HepG2 (cell line): ENCODE data around the gene SLC16A5. TPM values are rescaled to one million over a fixed set of nuclear protein-coding genes. Genes with fewer than 3 reads are reported as not detected.

Source experiments
- CHD4 ChIP-seq: fragments of 200-600 bp; sonication (generic); IDR thresholded peaks from 2 replicates; pipeline ENCODE4 v1.7.0; 2017; ENCODE audit warnings: mild to moderate bottlenecking, low read length, borderline replicate concordance
- FOXC1 ChIP-seq: sonication (generic); formaldehyde crosslinking; IDR thresholded peaks from 2 replicates; pipeline ENCODE4 v1.8.0; 2022; ENCODE audit warnings: mild to moderate bottlenecking, missing genetic modification reagents, borderline replicate concordance
- HDAC1 ChIP-seq: sonication (generic); formaldehyde crosslinking; IDR thresholded peaks from 2 replicates; pipeline ENCODE4 v1.5.1; 2020; ENCODE audit warnings: mild to moderate bottlenecking, missing genetic modification reagents
- HMGA1 ChIP-seq: sonication (generic); formaldehyde crosslinking; conservative IDR thresholded peaks from 2 replicates; pipeline ENCODE4 v1.4.0; 2020; ENCODE audit warnings: missing genetic modification reagents
- HNRNPUL1 ChIP-seq: fragments of 200-400 bp; formaldehyde crosslinking; IDR thresholded peaks from 2 replicates; pipeline ENCODE4 v1.6.1; 2017; ENCODE audit warnings: low read depth, mild to moderate bottlenecking, low read length, moderate library complexity
- LBX2 ChIP-seq: sonication (generic); formaldehyde crosslinking; IDR thresholded peaks from 2 replicates; pipeline ENCODE4 v1.5.0; 2020; ENCODE audit warnings: missing genetic modification reagents, mild to moderate bottlenecking, borderline replicate concordance
- MAFK ChIP-seq, 2 experiments: IDR thresholded peaks in 1 of 2; conservative IDR thresholded peaks in 1 of 2; 2 replicates each; pipeline ENCODE4 v1.6.1; 2011; ENCODE audit warnings: improper control_type of control experiment in 2 of 2, low read length in 2 of 2
- MTA1 ChIP-seq: sonication (generic); formaldehyde crosslinking; IDR thresholded peaks from 2 replicates; pipeline ENCODE4 v1.4.0; 2020; ENCODE audit warnings: missing genetic modification reagents, mild to moderate bottlenecking, borderline replicate concordance
- NPAS2 ChIP-seq: sonication (generic); formaldehyde crosslinking; IDR thresholded peaks from 2 replicates; pipeline ENCODE4 v1.8.0; 2022; ENCODE audit warnings: mild to moderate bottlenecking, missing genetic modification reagents, borderline replicate concordance
- PTBP1 ChIP-seq: fragments of 200-400 bp; formaldehyde crosslinking; IDR thresholded peaks from 2 replicates; pipeline ENCODE4 v1.6.1; 2018; ENCODE audit warnings: low read length, low read depth; ENCODE audit not compliant: poor library complexity, severe bottlenecking
- RAD51 ChIP-seq: fragments of 450-650 bp; IDR thresholded peaks from 2 replicates; pipeline ENCODE4 v1.6.1; 2016; ENCODE audit warnings: borderline replicate concordance
- SNRNP70 ChIP-seq: fragments of 200-400 bp; formaldehyde crosslinking; IDR thresholded peaks from 2 replicates; pipeline ENCODE4 v1.6.1; 2017; ENCODE audit warnings: mild to moderate bottlenecking, low read depth, low read length, moderate library complexity
- SOX5 ChIP-seq: IDR thresholded peaks from 2 replicates; pipeline ENCODE4 v1.6.1; 2016; ENCODE audit warnings: borderline replicate concordance
- SP1 ChIP-seq, 2 experiments: fragments of 450-650 bp in 1 of 2; sonication (generic) in 1 of 2; formaldehyde crosslinking in 1 of 2; IDR thresholded peaks; 2 replicates each; pipeline versions ENCODE4 v1.4.0 to v1.6.1; 2016 to 2020; ENCODE audit warnings: missing genetic modification reagents in 1 of 2
- ZNF281 ChIP-seq: sonication (generic); formaldehyde crosslinking; IDR thresholded peaks from 2 replicates; pipeline ENCODE4 v1.4.0; 2020; ENCODE audit warnings: missing genetic modification reagents, borderline replicate concordance
- ZNF430 ChIP-seq: sonication (generic); formaldehyde crosslinking; IDR thresholded peaks from 2 replicates; pipeline ENCODE4 v1.9.0; 2021; ENCODE audit warnings: mild to moderate bottlenecking, missing genetic modification reagents
- ZSCAN12 ChIP-seq: sonication (generic); formaldehyde crosslinking; IDR thresholded peaks from 2 replicates; pipeline ENCODE4 v1.9.0; 2021; ENCODE audit warnings: mild to moderate bottlenecking, missing genetic modification reagents
- polyA plus RNA-seq, 8 experiments: library from polyadenylated mRNA; depleted of rRNA in 3 of 8; stranded (reverse) in 7 of 8; unstranded in 1 of 8; fragments of >200 nt; fragmentation: Illumina TruSeq in 4 of 8; extraction: Trizol in 4 of 8; gene quantifications; 2 replicates each; pipeline versions ENCODE4 v1.2.1 to v1.2.3, GENCODE V29; 2011 to 2016; ENCODE audit warnings: low read depth in 4 of 8, missing spikeins in 1 of 8, mixed read lengths in 1 of 8; ENCODE audit not compliant: insufficient read depth in 1 of 8
- total RNA-seq, 5 experiments: library from RNA; depleted of rRNA; stranded (reverse); fragments of >200 nt; fragmentation: Illumina TruSeq; extraction: Trizol; gene quantifications; 2 replicates each; pipeline ENCODE4 v1.2.3, GENCODE V29; 2016; ENCODE audit warnings: low read depth in 1 of 5
- TF ChIP-seq, protein P1 (sequence below): sonication (generic); formaldehyde crosslinking; conservative IDR thresholded peaks from 2 replicates; pipeline ENCODE4 v1.8.0; 2022; ENCODE audit warnings: mild to moderate bottlenecking, moderate library complexity, missing genetic modification reagents
- TF ChIP-seq, protein P2 (sequence below): conservative IDR thresholded peaks from 2 replicates; pipeline ENCODE4 v1.6.1; 2018; ENCODE audit warnings: missing genetic modification reagents

The SLC16A5 gene
- total and polyA plus RNA-seq, 2 of the 13 experiments (the other 11 are each of a cell fraction or from before 2014, with no cell fraction given), result 0.69 to 5.6 TPM

- no peak for TF ChIP-seq ZNF281 (CRISPR knock-in tag)
- no peak for TF ChIP-seq MAFK (conservative IDR thresholded peaks at IDR 0.05 in 1 of 2, IDR thresholded peaks at IDR 0.05 in 1 of 2; ENCODE audit: low read length in 2 of 2)
- no peak for TF ChIP-seq RAD51
- no peak for TF ChIP-seq FOXC1 (CRISPR knock-in tag)
- no peak for TF ChIP-seq SOX5 (CRISPR knock-in tag)
- TF ChIP-seq, protein P1, sequence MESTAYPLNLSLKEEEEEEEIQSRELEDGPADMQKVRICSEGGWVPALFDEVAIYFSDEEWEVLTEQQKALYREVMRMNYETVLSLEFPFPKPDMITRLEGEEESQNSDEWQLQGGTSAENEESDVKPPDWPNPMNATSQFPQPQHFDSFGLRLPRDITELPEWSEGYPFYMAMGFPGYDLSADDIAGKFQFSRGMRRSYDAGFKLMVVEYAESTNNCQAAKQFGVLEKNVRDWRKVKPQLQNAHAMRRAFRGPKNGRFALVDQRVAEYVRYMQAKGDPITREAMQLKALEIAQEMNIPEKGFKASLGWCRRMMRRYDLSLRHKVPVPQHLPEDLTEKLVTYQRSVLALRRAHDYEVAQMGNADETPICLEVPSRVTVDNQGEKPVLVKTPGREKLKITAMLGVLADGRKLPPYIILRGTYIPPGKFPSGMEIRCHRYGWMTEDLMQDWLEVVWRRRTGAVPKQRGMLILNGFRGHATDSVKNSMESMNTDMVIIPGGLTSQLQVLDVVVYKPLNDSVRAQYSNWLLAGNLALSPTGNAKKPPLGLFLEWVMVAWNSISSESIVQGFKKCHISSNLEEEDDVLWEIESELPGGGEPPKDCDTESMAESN, result no peak
- no peak for TF ChIP-seq SP1 (IDR thresholded peaks at IDR 0.05)
- TF ChIP-seq SP1 (CRISPR knock-in tag; IDR thresholded peaks at IDR 0.05), result no peak
- no peak for TF ChIP-seq LBX2 (CRISPR knock-in tag)
- no peak for TF ChIP-seq HNRNPUL1
- TF ChIP-seq, protein P2, sequence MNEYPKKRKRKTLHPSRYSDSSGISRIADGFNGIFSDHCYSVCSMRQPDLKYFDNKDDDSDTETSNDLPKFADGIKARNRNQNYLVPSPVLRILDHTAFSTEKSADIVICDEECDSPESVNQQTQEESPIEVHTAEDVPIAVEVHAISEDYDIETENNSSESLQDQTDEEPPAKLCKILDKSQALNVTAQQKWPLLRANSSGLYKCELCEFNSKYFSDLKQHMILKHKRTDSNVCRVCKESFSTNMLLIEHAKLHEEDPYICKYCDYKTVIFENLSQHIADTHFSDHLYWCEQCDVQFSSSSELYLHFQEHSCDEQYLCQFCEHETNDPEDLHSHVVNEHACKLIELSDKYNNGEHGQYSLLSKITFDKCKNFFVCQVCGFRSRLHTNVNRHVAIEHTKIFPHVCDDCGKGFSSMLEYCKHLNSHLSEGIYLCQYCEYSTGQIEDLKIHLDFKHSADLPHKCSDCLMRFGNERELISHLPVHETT (CRISPR knock-in tag), result no peak
- TF ChIP-seq NPAS2 (CRISPR knock-in tag), result no peak
- no peak for TF ChIP-seq MTA1 (CRISPR knock-in tag)
- no peak for TF ChIP-seq HDAC1 (CRISPR knock-in tag)
- no peak for TF ChIP-seq SNRNP70
- no peak for TF ChIP-seq CHD4
- no peak for TF ChIP-seq ZSCAN12 (CRISPR knock-in tag)
- no peak for TF ChIP-seq ZNF430 (CRISPR knock-in tag)
- TF ChIP-seq HMGA1, result no peak
- TF ChIP-seq PTBP1, result no peak
These were observed 36.5 kb downstream of the SLC16A5 start (continued) for GRCh38 chr17:75124041-75124818.
